ENCODE data around the gene TMEM178B.
A peak's percentile ranks its signal among the peaks of the same experiment; 100 is the strongest.

TMEM178B gene

DNA sequence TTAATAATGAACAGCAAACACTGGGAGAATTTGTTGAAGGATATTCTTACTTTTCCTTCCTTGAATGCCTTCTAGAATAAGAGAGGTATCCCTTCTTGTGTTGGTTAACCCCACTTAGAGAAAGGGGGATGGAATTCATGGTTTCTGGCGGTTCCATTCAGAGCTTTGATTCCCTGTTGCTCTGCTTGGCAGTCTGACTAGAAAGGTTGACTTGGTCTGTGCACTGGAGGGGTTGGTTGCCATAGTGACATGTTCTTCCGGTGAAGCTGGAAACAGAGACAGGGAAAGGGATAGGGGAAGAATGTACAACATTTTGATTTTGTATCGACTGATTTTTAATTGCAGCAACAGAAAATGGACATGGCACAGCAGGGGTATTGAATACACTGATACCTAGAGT lies 2.5 kb downstream of the TMEM178B start (continued):
- TF ChIP-seq, protein P1, sequence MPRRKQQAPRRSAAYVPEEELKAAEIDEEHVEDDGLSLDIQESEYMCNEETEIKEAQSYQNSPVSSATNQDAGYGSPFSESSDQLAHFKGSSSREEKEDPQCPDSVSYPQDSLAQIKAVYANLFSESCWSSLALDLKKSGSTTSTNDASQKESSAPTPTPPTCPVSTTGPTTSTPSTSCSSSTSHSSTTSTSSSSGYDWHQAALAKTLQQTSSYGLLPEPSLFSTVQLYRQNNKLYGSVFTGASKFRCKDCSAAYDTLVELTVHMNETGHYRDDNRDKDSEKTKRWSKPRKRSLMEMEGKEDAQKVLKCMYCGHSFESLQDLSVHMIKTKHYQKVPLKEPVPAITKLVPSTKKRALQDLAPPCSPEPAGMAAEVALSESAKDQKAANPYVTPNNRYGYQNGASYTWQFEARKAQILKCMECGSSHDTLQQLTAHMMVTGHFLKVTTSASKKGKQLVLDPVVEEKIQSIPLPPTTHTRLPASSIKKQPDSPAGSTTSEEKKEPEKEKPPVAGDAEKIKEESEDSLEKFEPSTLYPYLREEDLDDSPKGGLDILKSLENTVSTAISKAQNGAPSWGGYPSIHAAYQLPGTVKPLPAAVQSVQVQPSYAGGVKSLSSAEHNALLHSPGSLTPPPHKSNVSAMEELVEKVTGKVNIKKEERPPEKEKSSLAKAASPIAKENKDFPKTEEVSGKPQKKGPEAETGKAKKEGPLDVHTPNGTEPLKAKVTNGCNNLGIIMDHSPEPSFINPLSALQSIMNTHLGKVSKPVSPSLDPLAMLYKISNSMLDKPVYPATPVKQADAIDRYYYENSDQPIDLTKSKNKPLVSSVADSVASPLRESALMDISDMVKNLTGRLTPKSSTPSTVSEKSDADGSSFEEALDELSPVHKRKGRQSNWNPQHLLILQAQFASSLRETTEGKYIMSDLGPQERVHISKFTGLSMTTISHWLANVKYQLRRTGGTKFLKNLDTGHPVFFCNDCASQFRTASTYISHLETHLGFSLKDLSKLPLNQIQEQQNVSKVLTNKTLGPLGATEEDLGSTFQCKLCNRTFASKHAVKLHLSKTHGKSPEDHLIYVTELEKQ (tag by site-specific recombination; IDR thresholded peaks at IDR 0.05; ENCODE audit: borderline replicate concordance), result no peak
- TF ChIP-seq ZNF701 (tag by site-specific recombination; IDR thresholded peaks at IDR 0.05), result no peak
- TF ChIP-seq KLF1 (tag by site-specific recombination; IDR thresholded peaks at IDR 0.05), result no peak
- TF ChIP-seq ZNF2 (tag by site-specific recombination; IDR thresholded peaks at IDR 0.05), result no peak
- 0 out of 2 replicates have a peak, but pooled peaks have one; percentile 48 for TF ChIP-seq ZNF600 (tag by site-specific recombination; IDR thresholded peaks at IDR 0.05)
- no peak for TF ChIP-seq ZNF510 (tag by site-specific recombination; IDR thresholded peaks at IDR 0.05; ENCODE audit: insufficient replicate concordance)
- 0 out of 2 replicates have a peak, but pooled peaks have one; percentile 44 for TF ChIP-seq PRDM1 (tag by site-specific recombination; IDR thresholded peaks at IDR 0.05)
- TF ChIP-seq, protein P2, sequence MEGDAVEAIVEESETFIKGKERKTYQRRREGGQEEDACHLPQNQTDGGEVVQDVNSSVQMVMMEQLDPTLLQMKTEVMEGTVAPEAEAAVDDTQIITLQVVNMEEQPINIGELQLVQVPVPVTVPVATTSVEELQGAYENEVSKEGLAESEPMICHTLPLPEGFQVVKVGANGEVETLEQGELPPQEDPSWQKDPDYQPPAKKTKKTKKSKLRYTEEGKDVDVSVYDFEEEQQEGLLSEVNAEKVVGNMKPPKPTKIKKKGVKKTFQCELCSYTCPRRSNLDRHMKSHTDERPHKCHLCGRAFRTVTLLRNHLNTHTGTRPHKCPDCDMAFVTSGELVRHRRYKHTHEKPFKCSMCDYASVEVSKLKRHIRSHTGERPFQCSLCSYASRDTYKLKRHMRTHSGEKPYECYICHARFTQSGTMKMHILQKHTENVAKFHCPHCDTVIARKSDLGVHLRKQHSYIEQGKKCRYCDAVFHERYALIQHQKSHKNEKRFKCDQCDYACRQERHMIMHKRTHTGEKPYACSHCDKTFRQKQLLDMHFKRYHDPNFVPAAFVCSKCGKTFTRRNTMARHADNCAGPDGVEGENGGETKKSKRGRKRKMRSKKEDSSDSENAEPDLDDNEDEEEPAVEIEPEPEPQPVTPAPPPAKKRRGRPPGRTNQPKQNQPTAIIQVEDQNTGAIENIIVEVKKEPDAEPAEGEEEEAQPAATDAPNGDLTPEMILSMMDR (tag by site-specific recombination; IDR thresholded peaks at IDR 0.05), result no peak
- TF ChIP-seq SALL2 (tag by site-specific recombination; IDR thresholded peaks at IDR 0.05; ENCODE audit: borderline replicate concordance), result no peak
- no peak for TF ChIP-seq ZSCAN23 (tag by site-specific recombination; IDR thresholded peaks at IDR 0.05)
- no peak for TF ChIP-seq KLF9 (tag by site-specific recombination; IDR thresholded peaks at IDR 0.05; ENCODE audit: low read depth)
- peak; percentile 69 for TF ChIP-seq SCRT2 (tag by site-specific recombination; IDR thresholded peaks at IDR 0.05)
- TF ChIP-seq, protein P3, sequence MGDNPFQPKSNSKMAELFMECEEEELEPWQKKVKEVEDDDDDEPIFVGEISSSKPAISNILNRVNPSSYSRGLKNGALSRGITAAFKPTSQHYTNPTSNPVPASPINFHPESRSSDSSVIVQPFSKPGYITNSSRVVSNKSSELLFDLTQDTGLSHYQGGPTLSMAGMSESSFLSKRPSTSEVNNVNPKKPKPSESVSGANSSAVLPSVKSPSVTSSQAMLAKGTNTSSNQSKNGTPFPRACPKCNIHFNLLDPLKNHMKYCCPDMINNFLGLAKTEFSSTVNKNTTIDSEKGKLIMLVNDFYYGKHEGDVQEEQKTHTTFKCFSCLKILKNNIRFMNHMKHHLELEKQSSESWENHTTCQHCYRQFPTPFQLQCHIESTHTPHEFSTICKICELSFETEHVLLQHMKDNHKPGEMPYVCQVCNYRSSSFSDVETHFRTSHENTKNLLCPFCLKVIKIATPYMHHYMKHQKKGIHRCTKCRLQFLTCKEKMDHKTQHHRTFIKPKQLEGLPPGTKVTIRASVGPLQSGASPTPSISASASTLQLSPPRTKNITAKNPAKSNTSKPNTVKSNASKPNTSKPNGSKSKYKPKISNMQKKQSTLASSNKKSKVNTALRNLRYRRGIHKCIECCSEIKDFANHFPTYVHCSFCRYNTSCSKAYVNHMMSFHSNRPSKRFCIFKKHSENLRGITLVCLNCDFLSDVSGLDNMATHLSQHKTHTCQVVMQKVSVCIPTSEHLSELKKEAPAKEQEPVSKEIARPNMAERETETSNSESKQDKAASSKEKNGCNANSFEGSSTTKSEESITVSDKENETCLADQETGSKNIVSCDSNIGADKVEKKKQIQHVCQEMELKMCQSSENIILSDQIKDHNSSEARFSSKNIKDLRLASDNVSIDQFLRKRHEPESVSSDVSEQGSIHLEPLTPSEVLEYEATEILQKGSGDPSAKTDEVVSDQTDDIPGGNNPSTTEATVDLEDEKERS (tag by site-specific recombination; IDR thresholded peaks at IDR 0.05), result no peak
- TF ChIP-seq PATZ1 (tag by site-specific recombination; IDR thresholded peaks at IDR 0.05), result no peak
- TF ChIP-seq ZNF837 (tag by site-specific recombination; IDR thresholded peaks at IDR 0.05), result no peak
- TF ChIP-seq ZNF560 (tag by site-specific recombination; IDR thresholded peaks at IDR 0.05; ENCODE audit: borderline replicate concordance), result no peak
- TF ChIP-seq HIC1 (tag by site-specific recombination; IDR thresholded peaks at IDR 0.05), result no peak
- no peak for TF ChIP-seq ZNF529 (tag by site-specific recombination; IDR thresholded peaks at IDR 0.05; ENCODE audit: insufficient replicate concordance)
- no peak for TF ChIP-seq ZBTB21 (tag by site-specific recombination; IDR thresholded peaks at IDR 0.05)
- TF ChIP-seq ZSCAN30 (tag by site-specific recombination; IDR thresholded peaks at IDR 0.05), result no peak
- TF ChIP-seq ZNF202 (tag by site-specific recombination; IDR thresholded peaks at IDR 0.05; ENCODE audit: borderline replicate concordance), result no peak
- no peak for TF ChIP-seq SP3 (tag by site-specific recombination; IDR thresholded peaks at IDR 0.05)
- no peak for TF ChIP-seq KLF16 (tag by site-specific recombination; IDR thresholded peaks at IDR 0.05)
- no peak for TF ChIP-seq MYNN (tag by site-specific recombination; IDR thresholded peaks at IDR 0.05; ENCODE audit: borderline replicate concordance)
